Caco-2 (cell line): ENCODE data around the gene GFRA4. TPM values are rescaled to one million over a fixed set of nuclear protein-coding genes. Genes with fewer than 3 reads are reported as not detected.

Experiments
- BruUV-seq: library from RNA; stranded (reverse); fragments of 400-500 nt; replicated peaks from 2 replicates; lab custom pipeline; 2021; lab: Mats Ljungman, UMichigan
- CTCF ChIA-PET: fragments of 300-600 bp; sonication (Branson Sonifier 250); formaldehyde crosslinking; loops from one replicate; lab custom pipeline; 2022; ENCODE audit warnings: antibody characterized with exemption; lab: Charles Lee
- POLR2A ChIA-PET: fragments of 300-600 bp; sonication (Branson Sonifier 250); formaldehyde crosslinking; loops from one replicate; lab custom pipeline; 2022; ENCODE audit warnings: antibody characterized with exemption; lab: Charles Lee
- DNase-seq, 2 experiments: peaks; one replicate each; pipeline versions ENCODE4 v3.0.0 to v3.0.0-alpha.2; 2020 to 2022
- H3K27me3 ChIP-seq: replicated peaks from 2 replicates; pipeline ENCODE4 v1.6.0; 2011; ENCODE audit warnings: low read length; ENCODE audit not compliant: control insufficient read depth, insufficient read depth
- H3K36me3 ChIP-seq: 2 replicates; pipeline ENCODE4 v1.5.1; 2011; ENCODE audit warnings: low read length; ENCODE audit not compliant: control insufficient read depth, insufficient read depth
- H3K4me1 ChIP-seq: fragments of 250-450 bp; sonication (Bioruptor Pico); 2 replicates; pipeline ENCODE4 v1.5.1; 2020; ENCODE audit warnings: mild to moderate bottlenecking
- H3K4me3 ChIP-seq: 2 replicates; pipeline ENCODE4 v1.5.1; 2011; ENCODE audit warnings: low read depth, mild to moderate bottlenecking, control low read depth, low read length
- H3K9me3 ChIP-seq: fragments of 250-450 bp; sonication (Bioruptor Pico); 2 replicates; pipeline ENCODE4 v1.5.1; 2020; ENCODE audit warnings: mild to moderate bottlenecking, moderate library complexity
- H3K27ac Mint-ChIP-seq: one replicate; pipeline ENCODE4 v1.8.0; 2022; ENCODE audit warnings: mixed read lengths; ENCODE audit not compliant: unreplicated experiment
- H3K27me3 Mint-ChIP-seq: one replicate; pipeline ENCODE4 v1.8.0; 2022; ENCODE audit warnings: mixed read lengths; ENCODE audit not compliant: insufficient read depth, unreplicated experiment
- H3K36me3 Mint-ChIP-seq: one replicate; pipeline ENCODE4 v1.8.0; 2022; ENCODE audit warnings: mild to moderate bottlenecking, mixed read lengths; ENCODE audit not compliant: insufficient read depth, unreplicated experiment
- H3K4me1 Mint-ChIP-seq: one replicate; pipeline ENCODE4 v1.8.0; 2022; ENCODE audit warnings: low read depth, mixed read lengths; ENCODE audit not compliant: unreplicated experiment
- H3K4me3 Mint-ChIP-seq: one replicate; pipeline ENCODE4 v1.8.0; 2022; ENCODE audit warnings: mild to moderate bottlenecking, moderate library complexity, mixed read lengths; ENCODE audit not compliant: unreplicated experiment
- H3K9me3 Mint-ChIP-seq: one replicate; pipeline ENCODE4 v1.8.0; 2022; ENCODE audit warnings: mixed read lengths; ENCODE audit not compliant: unreplicated experiment
- intact Hi-C: fragments of 100-400 bp; cut with micrococcal nuclease; formaldehyde crosslinking; loops from one replicate; pipeline ENCODE4 v1.10.0; 2022; ENCODE audit not compliant: unreplicated experiment
- total RNA-seq: library from RNA; stranded (reverse); gene quantifications from 2 replicates; pipeline ENCODE4 v1.2.3, GENCODE V29; 2022
- TF ChIP-seq, protein P1 (sequence below), 2 experiments: fragments of 200-600 bp in 1 of 2; IDR thresholded peaks; 1 replicate in 1 of 2; 2 replicates in 1 of 2; pipeline versions ENCODE4 v1.5.1 to v1.8.0; 2011 to 2022; ENCODE audit warnings: antibody characterized with exemption in 1 of 2, control low read depth in 1 of 2, inconsistent platforms in 1 of 2, low read depth in 1 of 2, low read length in 1 of 2, mild to moderate bottlenecking in 1 of 2, moderate library complexity in 1 of 2; ENCODE audit not compliant: insufficient read depth in 1 of 2, severe bottlenecking in 1 of 2, unreplicated experiment in 1 of 2

GFRA4 gene
- total RNA-seq, 1 experiment from 2014 or later = not detected

- H3K4me1 ChIP-seq = no peaks in the 10 kb centered on the region
- TF ChIP-seq, protein P1, sequence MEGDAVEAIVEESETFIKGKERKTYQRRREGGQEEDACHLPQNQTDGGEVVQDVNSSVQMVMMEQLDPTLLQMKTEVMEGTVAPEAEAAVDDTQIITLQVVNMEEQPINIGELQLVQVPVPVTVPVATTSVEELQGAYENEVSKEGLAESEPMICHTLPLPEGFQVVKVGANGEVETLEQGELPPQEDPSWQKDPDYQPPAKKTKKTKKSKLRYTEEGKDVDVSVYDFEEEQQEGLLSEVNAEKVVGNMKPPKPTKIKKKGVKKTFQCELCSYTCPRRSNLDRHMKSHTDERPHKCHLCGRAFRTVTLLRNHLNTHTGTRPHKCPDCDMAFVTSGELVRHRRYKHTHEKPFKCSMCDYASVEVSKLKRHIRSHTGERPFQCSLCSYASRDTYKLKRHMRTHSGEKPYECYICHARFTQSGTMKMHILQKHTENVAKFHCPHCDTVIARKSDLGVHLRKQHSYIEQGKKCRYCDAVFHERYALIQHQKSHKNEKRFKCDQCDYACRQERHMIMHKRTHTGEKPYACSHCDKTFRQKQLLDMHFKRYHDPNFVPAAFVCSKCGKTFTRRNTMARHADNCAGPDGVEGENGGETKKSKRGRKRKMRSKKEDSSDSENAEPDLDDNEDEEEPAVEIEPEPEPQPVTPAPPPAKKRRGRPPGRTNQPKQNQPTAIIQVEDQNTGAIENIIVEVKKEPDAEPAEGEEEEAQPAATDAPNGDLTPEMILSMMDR (IDR thresholded peaks at IDR 0.05; ENCODE audit: insufficient read depth in 1 of 2, low read depth in 1 of 2, low read length in 1 of 2, severe bottlenecking in 1 of 2, unreplicated experiment in 1 of 2) = no peak
- BruUV-seq = no TSS peak
- Mint-ChIP-seq H3K9me3 (no peaks in the 10 kb centered on the region), H3K4me1 (no peaks in the 10 kb centered on the region), H3K27ac (no peak overlapping the region), H3K27me3 (peaks cover 9% of the 10 kb centered on the region), H3K4me3 (no peak overlapping the region), H3K36me3 (no peaks in the 10 kb centered on the region)
- no peaks in the 10 kb centered on the region for H3K27me3 ChIP-seq
- no peaks in the 10 kb centered on the region for H3K9me3 ChIP-seq
- no peaks in the 10 kb centered on the region for H3K36me3 ChIP-seq
- intact Hi-C loops = no loop called here
- no peak for DNase-seq
- POLR2A ChIA-PET = no interaction called here
- CTCF ChIA-PET = interaction anchor here (1.1 kb wide), 1 partner anchor 9 kb away, joined by 4 read pairs; no protein-coding TSS in a partner anchor
- no peak overlapping the region for H3K4me3 ChIP-seq
Observed at GRCh38 chr20:3706774-3707507, 43.7 kb upstream of the GFRA4 start.

DNA sequence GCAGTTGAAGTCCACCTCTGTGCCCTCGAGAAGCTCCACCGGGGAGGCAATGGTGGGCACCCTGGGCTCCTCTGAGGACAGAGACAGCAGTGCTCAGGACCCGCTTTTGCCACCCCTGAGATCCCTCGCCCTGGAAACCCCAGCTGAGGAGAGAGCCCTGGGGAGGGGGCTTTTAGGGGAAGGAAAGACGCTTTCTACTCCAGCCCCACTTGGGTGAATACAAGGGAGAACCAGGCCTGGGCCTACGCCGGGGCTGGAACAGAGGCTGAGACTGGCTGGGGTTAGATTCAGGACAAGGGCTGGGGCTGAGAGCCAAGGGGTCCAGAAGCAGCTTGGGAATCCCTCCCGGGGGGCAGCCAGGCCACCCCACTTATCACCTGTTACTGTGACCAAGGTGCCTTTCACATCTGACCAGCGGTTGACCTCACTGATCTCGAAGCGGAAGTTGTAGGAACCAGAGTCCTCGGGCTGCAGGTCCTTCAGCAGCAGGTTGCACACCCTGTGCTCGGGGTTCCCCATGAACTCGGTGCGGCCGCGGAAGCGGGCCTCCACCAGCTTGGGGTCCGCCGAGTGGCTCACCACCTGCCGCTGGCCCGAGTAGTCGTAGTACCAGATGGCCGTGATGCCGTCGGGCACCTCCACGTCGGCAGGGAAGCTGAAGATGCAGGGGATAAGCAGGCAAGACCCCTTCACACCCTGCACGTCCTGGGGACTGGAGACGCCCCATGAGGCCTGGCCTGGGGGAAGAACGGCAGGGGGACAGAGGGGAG, 43.0 kb upstream of the GFRA4 start:
- no peaks in the 10 kb centered on the region for H3K4me1 ChIP-seq

GRCh38 chr20:3705491-3705969, 42.3 kb upstream of the GFRA4 start:
- Histone ChIP-seq H3K27me3 (no peaks in the 10 kb centered on the region; the same call in 1 of the 2 replicates), H3K36me3 (no peaks in the 10 kb centered on the region), H3K9me3 (no peaks in the 10 kb centered on the region), H3K4me3 (no peak overlapping the region), H3K4me1 (no peaks in the 10 kb centered on the region)
- Mint-ChIP-seq H3K27ac (no peak overlapping the region), H3K36me3 (no peaks in the 10 kb centered on the region), H3K27me3 (peaks cover 9% of the 10 kb centered on the region), H3K4me3 (no peak overlapping the region), H3K9me3 (no peaks in the 10 kb centered on the region), H3K4me1 (no peaks in the 10 kb centered on the region)
- TF ChIP-seq, protein P1 (IDR thresholded peaks at IDR 0.05; ENCODE audit: insufficient read depth in 1 of 2, low read depth in 1 of 2, low read length in 1 of 2, severe bottlenecking in 1 of 2, unreplicated experiment in 1 of 2) = no peak
- ChIA-PET POLR2A (no interaction called here), CTCF (interaction anchor here (0.6 kb wide), 1 partner anchor 29 kb away, joined by 3 read pairs; no protein-coding TSS in a partner anchor)
- no TSS peak for BruUV-seq
- no peak for DNase-seq
- intact Hi-C loops = no loop called here

More for the DNA sequence above, 43.0 kb upstream of the GFRA4 start:
- no TSS peak for BruUV-seq
- Mint-ChIP-seq H3K27me3 (peaks cover 9% of the 10 kb centered on the region), H3K36me3 (no peaks in the 10 kb centered on the region), H3K4me1 (no peaks in the 10 kb centered on the region), H3K4me3 (no peak overlapping the region), H3K27ac (no peak overlapping the region), H3K9me3 (no peaks in the 10 kb centered on the region)
- Histone ChIP-seq H3K4me3 (no peak overlapping the region), H3K36me3 (no peaks in the 10 kb centered on the region), H3K27me3 (no peaks in the 10 kb centered on the region; the same call in 1 of the 2 replicates), H3K9me3 (no peaks in the 10 kb centered on the region)
- POLR2A ChIA-PET = no interaction called here
- DNase-seq = no peak
- intact Hi-C loops = no loop called here
- TF ChIP-seq, protein P1 (IDR thresholded peaks at IDR 0.05; ENCODE audit: insufficient read depth in 1 of 2, low read depth in 1 of 2, low read length in 1 of 2, severe bottlenecking in 1 of 2, unreplicated experiment in 1 of 2) = no peak
- CTCF ChIA-PET = interaction anchor here (0.6 kb wide), 1 partner anchor 29 kb away, joined by 3 read pairs; no protein-coding TSS in a partner anchor
